Measurements from ENCODE around the gene TMEM131.

The TMEM131 gene

DNA sequence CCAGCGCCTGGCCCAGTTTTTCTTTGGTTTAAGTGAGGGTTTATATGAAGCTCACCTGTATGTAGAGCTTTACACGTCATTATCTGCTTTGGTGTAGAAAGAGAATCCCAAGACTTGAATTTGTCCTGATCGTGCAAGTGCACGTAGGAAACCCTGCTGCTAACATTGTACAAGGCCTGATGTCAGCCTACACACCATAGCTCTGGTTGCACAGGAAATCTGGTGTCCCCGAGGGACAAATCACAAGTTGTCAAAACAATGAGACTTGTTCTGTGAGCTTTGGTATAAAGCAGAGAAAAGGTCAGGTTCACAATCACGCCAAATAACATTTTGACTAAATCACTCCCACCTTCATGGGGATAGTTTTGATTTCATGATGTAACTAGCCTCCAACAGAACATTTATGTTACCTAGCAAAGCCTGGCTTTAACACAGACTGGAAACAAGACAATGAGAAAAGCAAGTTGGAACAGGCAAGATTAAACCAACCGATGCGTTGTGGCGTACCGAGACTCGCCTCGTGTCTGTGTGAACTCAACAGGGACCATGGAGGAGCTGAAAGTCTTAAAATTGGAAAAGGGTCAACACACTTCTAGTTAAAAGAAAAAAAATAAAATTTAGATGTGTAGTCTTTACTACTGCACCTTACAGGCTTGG, 240.9 kb downstream of the TMEM131 start:
- TF ChIP-seq, protein P1, sequence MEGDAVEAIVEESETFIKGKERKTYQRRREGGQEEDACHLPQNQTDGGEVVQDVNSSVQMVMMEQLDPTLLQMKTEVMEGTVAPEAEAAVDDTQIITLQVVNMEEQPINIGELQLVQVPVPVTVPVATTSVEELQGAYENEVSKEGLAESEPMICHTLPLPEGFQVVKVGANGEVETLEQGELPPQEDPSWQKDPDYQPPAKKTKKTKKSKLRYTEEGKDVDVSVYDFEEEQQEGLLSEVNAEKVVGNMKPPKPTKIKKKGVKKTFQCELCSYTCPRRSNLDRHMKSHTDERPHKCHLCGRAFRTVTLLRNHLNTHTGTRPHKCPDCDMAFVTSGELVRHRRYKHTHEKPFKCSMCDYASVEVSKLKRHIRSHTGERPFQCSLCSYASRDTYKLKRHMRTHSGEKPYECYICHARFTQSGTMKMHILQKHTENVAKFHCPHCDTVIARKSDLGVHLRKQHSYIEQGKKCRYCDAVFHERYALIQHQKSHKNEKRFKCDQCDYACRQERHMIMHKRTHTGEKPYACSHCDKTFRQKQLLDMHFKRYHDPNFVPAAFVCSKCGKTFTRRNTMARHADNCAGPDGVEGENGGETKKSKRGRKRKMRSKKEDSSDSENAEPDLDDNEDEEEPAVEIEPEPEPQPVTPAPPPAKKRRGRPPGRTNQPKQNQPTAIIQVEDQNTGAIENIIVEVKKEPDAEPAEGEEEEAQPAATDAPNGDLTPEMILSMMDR (IDR thresholded peaks at IDR 0.05; ENCODE audit: low read depth, low read length), result no peak
- no peak for DNase-seq (ENCODE audit: extremely low read depth, low read depth)

GRCh38 chr2:97752342-97753334, 243.1 kb downstream of the TMEM131 start:
- TF ChIP-seq, protein P1 (IDR thresholded peaks at IDR 0.05; ENCODE audit: low read depth, low read length), result no peak
- DNase-seq (ENCODE audit: extremely low read depth, low read depth), result no peak

- TF ChIP-seq, protein P1 (IDR thresholded peaks at IDR 0.05; ENCODE audit: low read depth, low read length), result no peak
Observed at GRCh38 chr2:97751752-97752151, 244.0 kb downstream of the TMEM131 start.

GRCh38 chr2:97750017-97750416, 245.7 kb downstream of the TMEM131 start:
- DNase-seq (ENCODE audit: extremely low read depth, low read depth), result no peak
- TF ChIP-seq, protein P1 (IDR thresholded peaks at IDR 0.05; ENCODE audit: low read depth, low read length), result no peak

More at GRCh38 chr2:97751752-97752151, 244.0 kb downstream of the TMEM131 start:
- DNase-seq (ENCODE audit: extremely low read depth, low read depth), result no peak

GRCh38 chr2:97749581-97749980, 246.2 kb downstream of the TMEM131 start:
- TF ChIP-seq, protein P1 (IDR thresholded peaks at IDR 0.05; ENCODE audit: low read depth, low read length), result no peak
- no peak for DNase-seq (ENCODE audit: extremely low read depth, low read depth)

DNA sequence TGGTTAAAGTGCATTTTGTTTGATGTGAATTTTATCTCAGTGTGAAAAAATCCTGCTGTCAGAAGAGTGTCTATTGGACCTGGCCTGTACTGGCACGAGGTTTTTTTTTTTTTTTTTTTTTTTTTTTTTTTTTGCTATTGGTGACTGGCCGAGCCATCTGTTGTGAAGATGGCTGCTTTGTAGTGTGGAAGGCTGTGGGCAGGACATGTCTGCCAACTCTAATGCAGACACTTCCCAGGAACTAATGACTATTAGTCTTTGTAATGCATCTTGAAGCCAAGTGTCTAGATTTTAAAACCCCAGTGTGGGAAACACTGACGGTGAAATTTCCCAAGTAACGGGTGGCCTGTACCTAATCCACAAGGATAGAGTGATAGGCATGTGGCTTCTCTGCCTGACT, 248.0 kb downstream of the TMEM131 start:
- DNase-seq (ENCODE audit: extremely low read depth, low read depth), result no peak
- TF ChIP-seq, protein P1 (IDR thresholded peaks at IDR 0.05; ENCODE audit: low read depth, low read length), result no peak

DNA sequence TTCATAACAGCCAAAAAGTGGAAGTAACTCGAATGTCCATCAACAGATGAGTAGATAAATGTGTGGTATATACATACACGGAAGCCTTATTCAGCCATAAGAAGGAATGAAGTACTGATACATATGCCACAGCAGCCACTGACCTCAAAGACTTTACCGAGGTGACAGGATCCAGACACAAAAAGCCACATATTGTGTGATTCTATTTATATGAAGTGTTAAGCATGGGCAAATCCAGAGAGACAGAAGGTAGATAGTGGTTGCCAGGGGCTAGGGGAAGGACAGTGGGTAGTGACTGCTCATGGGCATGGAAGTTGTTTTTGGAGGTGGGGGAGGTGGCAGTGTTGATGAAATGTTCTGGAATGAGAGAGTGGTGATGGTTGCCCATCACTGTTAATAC, 248.5 kb downstream of the TMEM131 start:
- TF ChIP-seq, protein P1 (IDR thresholded peaks at IDR 0.05; ENCODE audit: low read depth, low read length), result no peak
- DNase-seq (ENCODE audit: extremely low read depth, low read depth), result no peak

Data from AG09319 (cell line).